ENCODE measurements around the gene GDAP1L1. TPM values are rescaled to one million over a fixed set of nuclear protein-coding genes. Genes with fewer than 3 reads are reported as not detected.

Gene GDAP1L1
- total RNA-seq, 1 donor from 2014 or later, result 111 TPM

- DNase-seq, result peak; percentile 18
Measured at GRCh38 chr20:44309763-44310663, 62.9 kb downstream of the GDAP1L1 start.

GRCh38 chr20:44310664-44311639 is 63.8 kb downstream of the GDAP1L1 start, which contains the start of gene FITM2:
TSS of gene FITM2 (minus strand) at chr20:44311202. CDS start at chr20:44311148, 54 bp downstream.
- H3K27me3 Mint-ChIP-seq (ENCODE audit: unreplicated experiment), result no peaks in the 10 kb centered on the region
- DNase-seq, result peak; percentile 100
- H3K36me3 Mint-ChIP-seq (ENCODE audit: unreplicated experiment), result no peaks in the 10 kb centered on the region
- peak within 1 kb of the TSS; percentile 64 for H3K27ac Mint-ChIP-seq (ENCODE audit: unreplicated experiment)
- peaks cover 4% of the 10 kb centered on the region for H3K4me1 Mint-ChIP-seq (ENCODE audit: low read depth, unreplicated experiment)
- peak within 1 kb of the TSS; percentile 95 for H3K4me3 Mint-ChIP-seq (ENCODE audit: unreplicated experiment)
- peak; percentile 90 for TF ChIP-seq CTCF (IDR thresholded peaks at IDR 0.05; ENCODE audit: partially characterized antibody, unreplicated experiment)
- H3K9me3 Mint-ChIP-seq (ENCODE audit: unreplicated experiment), result peaks cover 11% of the 10 kb centered on the region

More at GRCh38 chr20:44309763-44310663, 62.9 kb downstream of the GDAP1L1 start:
- Mint-ChIP-seq H3K27ac (ENCODE audit: unreplicated experiment) (peak overlapping the region; percentile 57), H3K36me3 (ENCODE audit: unreplicated experiment) (no peaks in the 10 kb centered on the region), H3K4me1 (ENCODE audit: low read depth, unreplicated experiment) (peaks cover 4% of the 10 kb centered on the region), H3K9me3 (ENCODE audit: unreplicated experiment) (peaks cover 11% of the 10 kb centered on the region), H3K4me3 (ENCODE audit: unreplicated experiment) (peak overlapping the region; percentile 95), H3K27me3 (ENCODE audit: unreplicated experiment) (no peaks in the 10 kb centered on the region)
- no peak for TF ChIP-seq CTCF (IDR thresholded peaks at IDR 0.05; ENCODE audit: partially characterized antibody, unreplicated experiment)

DNA sequence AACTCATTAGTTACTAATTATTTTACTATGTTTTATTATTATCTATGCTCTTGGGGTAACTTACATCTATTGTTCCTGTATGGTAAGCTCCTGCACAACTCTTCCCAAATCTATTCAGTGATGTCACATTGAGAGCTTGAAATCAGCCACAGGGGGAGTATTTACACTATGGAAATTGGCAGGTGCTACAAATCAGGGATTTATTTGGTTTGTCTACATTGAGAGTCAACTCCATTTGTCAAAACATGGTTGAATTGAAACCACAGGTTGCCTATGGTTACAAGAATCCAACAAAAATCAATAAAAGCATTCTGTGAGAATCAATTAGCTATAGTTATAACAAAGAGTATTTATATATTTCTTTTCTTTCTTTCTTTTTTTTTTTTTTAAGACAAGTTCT is 67.8 kb downstream of the GDAP1L1 start:
- TF ChIP-seq CTCF (IDR thresholded peaks at IDR 0.05; ENCODE audit: partially characterized antibody, unreplicated experiment), result no peak
- H3K36me3 Mint-ChIP-seq (ENCODE audit: unreplicated experiment), result no peaks in the 10 kb centered on the region
- H3K27me3 Mint-ChIP-seq (ENCODE audit: unreplicated experiment), result no peaks in the 10 kb centered on the region
- DNase-seq, result no peak
- H3K4me1 Mint-ChIP-seq (ENCODE audit: low read depth, unreplicated experiment), result peaks cover 3% of the 10 kb centered on the region
- H3K4me3 Mint-ChIP-seq (ENCODE audit: unreplicated experiment), result no peak overlapping the region
- H3K27ac Mint-ChIP-seq (ENCODE audit: unreplicated experiment), result no peak overlapping the region
- peaks cover 11% of the 10 kb centered on the region for H3K9me3 Mint-ChIP-seq (ENCODE audit: unreplicated experiment)

DNA sequence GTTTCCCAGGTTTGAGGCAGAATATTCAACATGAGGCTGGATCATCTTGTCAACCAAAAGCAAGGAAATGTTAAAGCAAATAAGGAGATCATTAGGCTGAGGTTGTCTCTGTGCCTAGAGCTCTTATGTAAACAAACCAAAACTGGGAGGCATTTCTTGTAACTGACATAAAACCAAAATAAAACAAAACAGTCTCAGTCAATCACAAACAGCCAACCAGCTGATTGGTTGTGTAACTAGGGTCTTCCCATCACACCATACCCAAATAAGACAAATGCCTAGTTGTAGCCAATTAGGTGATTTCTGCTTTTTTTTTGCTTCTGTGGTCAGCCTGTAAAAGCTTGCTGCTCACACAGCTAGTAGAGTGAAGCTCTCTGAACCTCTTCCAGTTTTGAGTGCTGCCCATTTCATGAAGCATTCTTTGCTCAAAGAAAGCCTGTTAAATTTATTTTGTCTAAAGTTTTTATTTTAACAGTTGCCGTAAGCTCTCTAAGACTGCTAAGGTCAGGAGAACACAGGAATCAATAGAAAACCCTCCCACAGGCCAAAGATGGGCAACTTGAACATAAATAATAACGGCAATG is 72.8 kb downstream of the GDAP1L1 start:
- H3K36me3 Mint-ChIP-seq (ENCODE audit: unreplicated experiment), result no peaks in the 10 kb centered on the region
- H3K27ac Mint-ChIP-seq (ENCODE audit: unreplicated experiment), result no peak overlapping the region
- H3K27me3 Mint-ChIP-seq (ENCODE audit: unreplicated experiment), result peaks cover 2% of the 10 kb centered on the region

More for the DNA sequence above, 72.8 kb downstream of the GDAP1L1 start:
- no peak overlapping the region for H3K4me3 Mint-ChIP-seq (ENCODE audit: unreplicated experiment)
- no peak for DNase-seq
- peaks cover 2% of the 10 kb centered on the region for H3K9me3 Mint-ChIP-seq (ENCODE audit: unreplicated experiment)
- H3K4me1 Mint-ChIP-seq (ENCODE audit: low read depth, unreplicated experiment), result peaks cover 5% of the 10 kb centered on the region
- no peak for TF ChIP-seq CTCF (IDR thresholded peaks at IDR 0.05; ENCODE audit: partially characterized antibody, unreplicated experiment)

Data from glutamatergic neuron (in vitro differentiated cells).